ENCODE data around the gene OASL. TPM values are rescaled to one million over a fixed set of nuclear protein-coding genes. Genes with fewer than 3 reads are reported as not detected.

OASL gene
- total RNA-seq, 4 donors from 2014 or later, result 0.65 to 5.6 (median 2.1) TPM

DNA sequence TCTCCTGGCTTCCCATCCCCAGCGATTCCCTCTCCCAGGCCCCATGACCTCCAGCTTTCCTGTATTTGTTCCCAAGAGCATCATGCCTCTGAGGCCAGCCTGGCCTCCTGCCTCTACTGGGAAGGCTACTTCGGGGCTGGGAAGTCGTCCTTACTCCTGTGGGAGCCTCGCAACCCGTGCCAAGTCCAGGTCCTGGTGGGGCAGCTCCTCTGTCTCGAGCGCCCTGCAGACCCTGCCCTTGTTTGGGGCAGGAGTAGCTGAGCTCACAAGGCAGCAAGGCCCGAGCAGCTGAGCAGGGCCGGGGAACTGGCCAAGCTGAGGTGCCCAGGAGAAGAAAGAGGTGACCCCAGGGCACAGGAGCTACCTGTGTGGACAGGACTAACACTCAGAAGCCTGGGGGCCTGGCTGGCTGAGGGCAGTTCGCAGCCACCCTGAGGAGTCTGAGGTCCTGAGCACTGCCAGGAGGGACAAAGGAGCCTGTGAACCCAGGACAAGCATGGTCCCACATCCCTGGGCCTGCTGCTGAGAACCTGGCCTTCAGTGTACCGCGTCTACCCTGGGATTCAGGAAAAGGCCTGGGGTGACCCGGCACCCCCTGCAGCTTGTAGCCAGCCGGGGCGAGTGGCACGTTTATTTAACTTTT lies 37.1 kb downstream of the OASL start:
- no peak for ATAC-seq (ENCODE audit: low FRiP score)
- no peak for DNase-seq (ENCODE audit: low spot score)
- TF ChIP-seq, protein P1, sequence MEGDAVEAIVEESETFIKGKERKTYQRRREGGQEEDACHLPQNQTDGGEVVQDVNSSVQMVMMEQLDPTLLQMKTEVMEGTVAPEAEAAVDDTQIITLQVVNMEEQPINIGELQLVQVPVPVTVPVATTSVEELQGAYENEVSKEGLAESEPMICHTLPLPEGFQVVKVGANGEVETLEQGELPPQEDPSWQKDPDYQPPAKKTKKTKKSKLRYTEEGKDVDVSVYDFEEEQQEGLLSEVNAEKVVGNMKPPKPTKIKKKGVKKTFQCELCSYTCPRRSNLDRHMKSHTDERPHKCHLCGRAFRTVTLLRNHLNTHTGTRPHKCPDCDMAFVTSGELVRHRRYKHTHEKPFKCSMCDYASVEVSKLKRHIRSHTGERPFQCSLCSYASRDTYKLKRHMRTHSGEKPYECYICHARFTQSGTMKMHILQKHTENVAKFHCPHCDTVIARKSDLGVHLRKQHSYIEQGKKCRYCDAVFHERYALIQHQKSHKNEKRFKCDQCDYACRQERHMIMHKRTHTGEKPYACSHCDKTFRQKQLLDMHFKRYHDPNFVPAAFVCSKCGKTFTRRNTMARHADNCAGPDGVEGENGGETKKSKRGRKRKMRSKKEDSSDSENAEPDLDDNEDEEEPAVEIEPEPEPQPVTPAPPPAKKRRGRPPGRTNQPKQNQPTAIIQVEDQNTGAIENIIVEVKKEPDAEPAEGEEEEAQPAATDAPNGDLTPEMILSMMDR (IDR thresholded peaks at IDR 0.05), result no peak

DNA sequence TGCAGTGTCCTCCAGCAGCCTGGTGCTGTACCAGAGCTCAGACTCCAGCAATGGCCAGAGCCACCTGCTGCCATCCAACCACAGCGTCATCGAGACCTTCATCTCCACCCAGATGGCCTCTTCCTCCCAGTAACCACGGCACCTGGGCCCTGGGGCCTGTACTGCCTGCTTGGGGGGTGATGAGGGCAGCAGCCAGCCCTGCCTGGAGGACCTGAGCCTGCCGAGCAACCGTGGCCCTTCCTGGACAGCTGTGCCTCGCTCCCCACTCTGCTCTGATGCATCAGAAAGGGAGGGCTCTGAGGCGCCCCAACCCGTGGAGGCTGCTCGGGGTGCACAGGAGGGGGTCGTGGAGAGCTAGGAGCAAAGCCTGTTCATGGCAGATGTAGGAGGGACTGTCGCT lies 38.0 kb downstream of the OASL start:
- DNase-seq (ENCODE audit: low spot score) (no peak), ATAC-seq (ENCODE audit: low FRiP score) (no peak)
- TF ChIP-seq, protein P1 (IDR thresholded peaks at IDR 0.05), result no peak

DNA sequence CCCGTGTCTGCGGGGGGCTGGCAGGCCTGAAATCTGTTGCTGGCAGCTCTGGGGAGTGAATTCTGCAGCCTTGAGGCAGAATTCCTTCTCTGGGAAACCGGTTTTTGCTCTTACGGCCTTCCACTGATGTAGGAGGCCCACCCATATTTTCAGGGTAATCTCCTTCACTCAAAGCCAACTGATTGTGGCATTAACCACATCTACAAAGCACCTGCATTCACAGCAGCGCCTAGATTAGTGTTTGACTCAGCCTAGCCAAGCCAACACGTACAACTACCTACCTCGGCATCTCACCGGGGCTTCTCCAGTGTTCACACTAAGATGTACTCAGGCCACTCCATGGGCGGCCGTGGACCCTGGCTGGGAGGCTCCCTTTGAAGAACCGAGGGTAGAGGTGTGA lies 38.5 kb downstream of the OASL start:
- DNase-seq (ENCODE audit: low spot score) (no peak), ATAC-seq (ENCODE audit: low FRiP score) (no peak)
- TF ChIP-seq, protein P1 (IDR thresholded peaks at IDR 0.05), result no peak

DNA sequence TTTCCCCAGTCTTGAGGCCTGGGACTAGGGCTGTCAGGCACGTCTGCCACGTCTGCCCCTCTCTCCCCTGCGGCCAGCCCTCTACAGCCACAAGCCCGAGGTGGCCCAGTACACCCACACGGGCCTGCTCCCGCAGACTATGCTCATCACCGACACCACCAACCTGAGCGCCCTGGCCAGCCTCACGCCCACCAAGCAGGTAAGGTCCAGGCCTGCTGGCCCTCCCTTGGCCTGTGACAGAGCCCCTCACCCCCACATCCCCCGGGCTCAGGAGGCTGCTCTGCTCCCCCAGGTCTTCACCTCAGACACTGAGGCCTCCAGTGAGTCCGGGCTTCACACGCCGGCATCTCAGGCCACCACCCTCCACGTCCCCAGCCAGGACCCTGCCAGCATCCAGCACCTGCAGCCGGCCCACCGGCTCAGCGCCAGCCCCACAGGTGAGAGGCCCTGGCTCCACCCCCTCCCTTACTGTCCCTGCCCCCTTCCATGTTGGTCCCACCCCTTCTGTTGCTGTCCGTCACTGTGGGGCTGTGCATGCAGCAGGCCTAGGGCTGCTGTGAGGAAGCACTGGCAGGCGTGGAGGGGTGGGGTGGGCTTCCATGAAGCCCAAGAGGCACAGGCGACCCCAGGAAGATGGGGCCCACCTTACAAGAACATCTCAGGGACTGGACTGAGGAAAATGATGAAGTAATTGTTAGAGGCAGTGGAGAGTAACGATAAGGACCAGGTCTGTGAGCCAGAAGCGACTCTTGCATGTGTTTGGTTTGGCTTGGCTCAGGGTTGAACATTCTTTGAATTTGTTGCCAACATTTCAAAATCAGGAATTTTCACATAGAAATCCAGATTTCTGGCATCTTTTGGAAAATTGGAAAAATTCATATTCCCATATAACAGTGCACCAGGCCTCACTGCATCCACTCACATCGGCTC lies 39.6 kb downstream of the OASL start:
- TF ChIP-seq, protein P1 (IDR thresholded peaks at IDR 0.05), result no peak
- ATAC-seq (ENCODE audit: low FRiP score), result no peak
- no peak for DNase-seq (ENCODE audit: low spot score)

DNA sequence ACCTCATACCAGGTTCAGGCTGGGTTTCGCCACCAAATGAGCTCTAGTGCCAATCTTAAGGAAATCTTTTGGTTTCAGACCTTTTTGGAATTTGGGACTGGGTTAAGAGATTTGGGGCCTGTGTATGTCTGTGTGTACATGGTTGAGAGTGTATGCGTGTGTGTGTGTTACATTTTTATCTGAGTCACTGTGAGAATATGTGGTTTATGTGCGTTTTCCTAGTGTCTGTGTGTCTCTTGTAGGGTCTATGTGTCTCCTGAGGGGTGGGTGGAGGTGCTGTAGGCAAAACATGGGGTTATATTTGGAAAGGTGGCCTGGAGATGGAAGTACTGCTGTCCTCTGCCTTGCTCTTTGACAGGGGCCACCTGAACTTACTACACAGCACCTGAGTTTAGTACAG lies 40.6 kb downstream of the OASL start:
- ATAC-seq (ENCODE audit: low FRiP score), result no peak
- DNase-seq (ENCODE audit: low spot score), result no peak
- TF ChIP-seq, protein P1 (IDR thresholded peaks at IDR 0.05), result no peak

DNA sequence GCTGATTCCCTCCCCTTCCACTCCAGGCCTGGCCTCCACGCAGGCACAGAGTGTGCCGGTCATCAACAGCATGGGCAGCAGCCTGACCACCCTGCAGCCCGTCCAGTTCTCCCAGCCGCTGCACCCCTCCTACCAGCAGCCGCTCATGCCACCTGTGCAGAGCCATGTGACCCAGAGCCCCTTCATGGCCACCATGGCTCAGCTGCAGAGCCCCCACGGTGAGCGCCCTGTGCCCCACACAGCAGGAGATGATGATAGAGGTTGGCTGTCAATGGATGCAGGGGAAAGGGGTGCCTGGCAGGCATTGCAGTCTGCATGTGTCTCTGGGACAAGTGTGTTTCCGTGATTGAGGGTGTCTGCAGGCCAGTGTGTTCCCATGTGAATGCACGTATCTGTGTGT lies 41.6 kb downstream of the OASL start:
- no peak for DNase-seq (ENCODE audit: low spot score)
- TF ChIP-seq, protein P1 (IDR thresholded peaks at IDR 0.05), result no peak
- no peak for ATAC-seq (ENCODE audit: low FRiP score)
